ENCODE data around the gene RAB12. TPM values are rescaled to one million over a fixed set of nuclear protein-coding genes. Genes with fewer than 3 reads are reported as not detected.

RAB12 gene
- total RNA-seq, 2 donors from 2014 or later: 22.0 to 27.0 TPM

GRCh38 chr18:8607776-8608742 is 1.2 kb upstream of the RAB12 start:
- no peaks in the 10 kb centered on the region for H3K9me3 ChIP-seq (ENCODE audit: control insufficient read depth, low read length)
- no peak overlapping the region for H3K9ac ChIP-seq (ENCODE audit: extremely low read depth, low read length, poor library complexity, severe bottlenecking)
- no peaks in the 10 kb centered on the region for H3K36me3 ChIP-seq (ENCODE audit: control insufficient read depth, insufficient read depth, low read length)
- H3K4me3 ChIP-seq (ENCODE audit: low read length): peak overlapping the region; percentile 81
- peak overlapping the region; percentile 77 for H3K4me3 Mint-ChIP-seq
- no peaks in the 10 kb centered on the region for H3K4me1 ChIP-seq (ENCODE audit: control insufficient read depth, insufficient read depth, low read length)
- H3K27me3 Mint-ChIP-seq (ENCODE audit: insufficient read depth): peaks cover 12% of the 10 kb centered on the region
- DNase-seq: no peak
- peaks cover 8% of the 10 kb centered on the region for H3K36me3 Mint-ChIP-seq (ENCODE audit: low read depth)
- WGBS, 2 experiments (ENCODE audit: insufficient coverage in 1 of 2, insufficient read length in 1 of 2): 83 to 90% methylated on average over 13 to 18 of the region's 18 CpGs
- H3K4me1 Mint-ChIP-seq: peaks cover 22% of the 10 kb centered on the region
- no peak overlapping the region for H3K27ac ChIP-seq (ENCODE audit: low read depth, low read length)
- H3K27ac Mint-ChIP-seq: peak overlapping the region; percentile 83
- no peak for TF ChIP-seq CTCF (conservative IDR thresholded peaks at IDR 0.05)
- peaks cover 7% of the 10 kb centered on the region for H3K27me3 ChIP-seq (ENCODE audit: control insufficient read depth, insufficient read depth, low read length, poor library complexity, severe bottlenecking)
- no peaks in the 10 kb centered on the region for H3K9me3 Mint-ChIP-seq

GRCh38 chr18:8609659-8610458 is 622 bp downstream of the RAB12 start:
- Mint-ChIP-seq H3K4me3 (peak overlapping the region; percentile 77), H3K27ac (peak overlapping the region; percentile 67), H3K27me3 (ENCODE audit: insufficient read depth) (peaks cover 12% of the 10 kb centered on the region), H3K9me3 (no peaks in the 10 kb centered on the region), H3K4me1 (peaks cover 26% of the 10 kb centered on the region), H3K36me3 (ENCODE audit: low read depth) (peaks cover 8% of the 10 kb centered on the region)
- H3K4me3 ChIP-seq (ENCODE audit: low read length): peak overlapping the region; percentile 86
- H3K9ac ChIP-seq (ENCODE audit: extremely low read depth, low read length, poor library complexity, severe bottlenecking): peak overlapping the region; percentile 53
- H3K9me3 ChIP-seq (ENCODE audit: control insufficient read depth, low read length): no peaks in the 10 kb centered on the region
- H3K27ac ChIP-seq (ENCODE audit: low read depth, low read length): no peak overlapping the region
- H3K36me3 ChIP-seq (ENCODE audit: control insufficient read depth, insufficient read depth, low read length): no peaks in the 10 kb centered on the region
- peak; percentile 59 for DNase-seq
- no peak for TF ChIP-seq CTCF (conservative IDR thresholded peaks at IDR 0.05)
- H3K27me3 ChIP-seq (ENCODE audit: control insufficient read depth, insufficient read depth, low read length, poor library complexity, severe bottlenecking): peaks cover 7% of the 10 kb centered on the region
- WGBS, 2 experiments (ENCODE audit: insufficient coverage in 1 of 2, insufficient read length in 1 of 2): 0 to 1% methylated on average over 14 to 78 of the region's 78 CpGs
- H3K4me1 ChIP-seq (ENCODE audit: control insufficient read depth, insufficient read depth, low read length): no peaks in the 10 kb centered on the region

- no peak overlapping the region for H3K27ac ChIP-seq (ENCODE audit: low read depth, low read length)
- H3K9ac ChIP-seq (ENCODE audit: extremely low read depth, low read length, poor library complexity, severe bottlenecking): peak overlapping the region; percentile 53
- WGBS, 2 experiments (ENCODE audit: insufficient coverage in 1 of 2, insufficient read length in 1 of 2): 8% methylated on average over 7 to 13 of the region's 13 CpGs
- no peaks in the 10 kb centered on the region for H3K4me1 ChIP-seq (ENCODE audit: control insufficient read depth, insufficient read depth, low read length)
- H3K9me3 ChIP-seq (ENCODE audit: control insufficient read depth, low read length): no peaks in the 10 kb centered on the region
- H3K27me3 ChIP-seq (ENCODE audit: control insufficient read depth, insufficient read depth, low read length, poor library complexity, severe bottlenecking): peaks cover 7% of the 10 kb centered on the region
- no peak for TF ChIP-seq CTCF (conservative IDR thresholded peaks at IDR 0.05)
- peak overlapping the region; percentile 67 for H3K27ac Mint-ChIP-seq
- DNase-seq: no peak
- peaks cover 30% of the 10 kb centered on the region for H3K4me1 Mint-ChIP-seq
- peaks cover 8% of the 10 kb centered on the region for H3K36me3 Mint-ChIP-seq (ENCODE audit: low read depth)
- no peaks in the 10 kb centered on the region for H3K9me3 Mint-ChIP-seq
- no peaks in the 10 kb centered on the region for H3K36me3 ChIP-seq (ENCODE audit: control insufficient read depth, insufficient read depth, low read length)
- H3K27me3 Mint-ChIP-seq (ENCODE audit: insufficient read depth): peaks cover 12% of the 10 kb centered on the region
- peak overlapping the region; percentile 86 for H3K4me3 ChIP-seq (ENCODE audit: low read length)
- peak overlapping the region; percentile 77 for H3K4me3 Mint-ChIP-seq
Measured at GRCh38 chr18:8610459-8610851, 1.2 kb downstream of the RAB12 start.

All from endodermal cell (in vitro differentiated cells).